ENCODE measurements around the gene SEL1L3.

- TF ChIP-seq ZNF121 (CRISPR knock-in tag; IDR thresholded peaks at IDR 0.05) (no peak), EZH2 (conservative IDR thresholded peaks at IDR 0.05; ENCODE audit: low read depth, low read length) (no peak), NR2F1 (CRISPR knock-in tag; IDR thresholded peaks at IDR 0.05) (no peak), SIN3A (IDR thresholded peaks at IDR 0.05; ENCODE audit: borderline replicate concordance, low read depth, low read length) (no peak), NR1H2 (CRISPR knock-in tag; IDR thresholded peaks at IDR 0.05; ENCODE audit: borderline replicate concordance, low read depth) (no peak), ZIK1 (CRISPR knock-in tag; IDR thresholded peaks at IDR 0.05; ENCODE audit: borderline replicate concordance, low read depth) (no peak), ZNF274 (CRISPR knock-in tag; IDR thresholded peaks at IDR 0.05) (no peak), FOXK2 (IDR thresholded peaks at IDR 0.05) (no peak), BORCS8-MEF2B (CRISPR knock-in tag; IDR thresholded peaks at IDR 0.05) (no peak), KLF15 (CRISPR knock-in tag; IDR thresholded peaks at IDR 0.05; ENCODE audit: borderline replicate concordance) (no peak), ARID3A (IDR thresholded peaks at IDR 0.05; ENCODE audit: low read depth, low read length) (no peak), ZNF281 (CRISPR knock-in tag; IDR thresholded peaks at IDR 0.05; ENCODE audit: borderline replicate concordance) (no peak), HOXA5 (CRISPR knock-in tag; IDR thresholded peaks at IDR 0.05) (no peak)
- TF ChIP-seq, protein P1, sequence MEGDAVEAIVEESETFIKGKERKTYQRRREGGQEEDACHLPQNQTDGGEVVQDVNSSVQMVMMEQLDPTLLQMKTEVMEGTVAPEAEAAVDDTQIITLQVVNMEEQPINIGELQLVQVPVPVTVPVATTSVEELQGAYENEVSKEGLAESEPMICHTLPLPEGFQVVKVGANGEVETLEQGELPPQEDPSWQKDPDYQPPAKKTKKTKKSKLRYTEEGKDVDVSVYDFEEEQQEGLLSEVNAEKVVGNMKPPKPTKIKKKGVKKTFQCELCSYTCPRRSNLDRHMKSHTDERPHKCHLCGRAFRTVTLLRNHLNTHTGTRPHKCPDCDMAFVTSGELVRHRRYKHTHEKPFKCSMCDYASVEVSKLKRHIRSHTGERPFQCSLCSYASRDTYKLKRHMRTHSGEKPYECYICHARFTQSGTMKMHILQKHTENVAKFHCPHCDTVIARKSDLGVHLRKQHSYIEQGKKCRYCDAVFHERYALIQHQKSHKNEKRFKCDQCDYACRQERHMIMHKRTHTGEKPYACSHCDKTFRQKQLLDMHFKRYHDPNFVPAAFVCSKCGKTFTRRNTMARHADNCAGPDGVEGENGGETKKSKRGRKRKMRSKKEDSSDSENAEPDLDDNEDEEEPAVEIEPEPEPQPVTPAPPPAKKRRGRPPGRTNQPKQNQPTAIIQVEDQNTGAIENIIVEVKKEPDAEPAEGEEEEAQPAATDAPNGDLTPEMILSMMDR (CRISPR knock-in tag; IDR thresholded peaks at IDR 0.05) = no peak
Observed at GRCh38 chr4:25771672-25772071, 91.1 kb downstream of the SEL1L3 start.

Data from HepG2 (cell line).